Gastrocnemius medialis (tissue), 4 donors: ENCODE measurements around the gene UHRF1. TPM values are rescaled to one million over a fixed set of nuclear protein-coding genes. Genes with fewer than 3 reads are reported as not detected.

Experiments
- ATAC-seq, 2 donors: fragments of 150-250 bp; one replicate each; pipeline ENCODE4 v1.9.1; 2016
- DNase-seq, 2 donors: peaks; one replicate each; pipeline ENCODE4 v3.0.0-alpha.2; 2019
- H3K27ac ChIP-seq, 4 donors: fragments of 200-600 bp; sonication (generic); 1 replicate in 1 of 4; 2 replicates in 3 of 4; pipeline ENCODE4 v1.5.1; 2016 to 2018; ENCODE audit warnings: mild to moderate bottlenecking in 2 of 4, moderate library complexity in 1 of 4
- H3K27me3 ChIP-seq, 3 donors: fragments of 200-600 bp; sonication (generic) in 2 of 3; 1 replicate in 1 of 3; 2 replicates in 2 of 3; pipeline versions ENCODE4 v1.5.1 to v1.6.0; 2016 to 2019; ENCODE audit warnings: mild to moderate bottlenecking in 1 of 3, moderate library complexity in 1 of 3
- H3K36me3 ChIP-seq, 2 donors: fragments of 200-600 bp; sonication (generic) in 1 of 2; one replicate each; pipeline ENCODE4 v1.5.1; 2017 to 2018
- H3K4me1 ChIP-seq, 2 donors: fragments of 200-600 bp; sonication (generic) in 1 of 2; one replicate each; pipeline ENCODE4 v1.5.1; 2016 to 2017; ENCODE audit warnings: mild to moderate bottlenecking in 2 of 2
- H3K4me3 ChIP-seq, 4 donors: fragments of 200-600 bp; sonication (generic) in 3 of 4; 1 replicate in 1 of 4; 2 replicates in 3 of 4; pipeline ENCODE4 v1.5.1; 2016 to 2019; ENCODE audit warnings: mild to moderate bottlenecking in 2 of 4
- H3K9me3 ChIP-seq, 3 donors: fragments of 200-600 bp; sonication (generic) in 2 of 3; 1 replicate in 1 of 3; 2 replicates in 2 of 3; pipeline ENCODE4 v1.5.1; 2016 to 2019
- CTCF ChIP-seq, 5 experiments: fragments of 450-650 bp in 3 of 5; fragments of 200-600 bp in 2 of 5; sonication (generic) in 2 of 5; IDR thresholded peaks in 4 of 5; conservative IDR thresholded peaks in 1 of 5; 1 replicate in 4 of 5; 2 replicates in 1 of 5; pipeline ENCODE4 v1.5.1; 2016 to 2019; ENCODE audit warnings: antibody characterized with exemption in 5 of 5, mild to moderate bottlenecking in 3 of 5, moderate library complexity in 3 of 5
- POLR2A ChIP-seq, 2 donors: fragments of 450-650 bp; IDR thresholded peaks; one replicate each; pipeline ENCODE4 v1.6.1; 2017; ENCODE audit warnings: antibody characterized with exemption in 2 of 2, mild to moderate bottlenecking in 2 of 2, moderate library complexity in 2 of 2
- in situ Hi-C, 4 donors: fragments of 200-750 bp; cut with MboI; loops; one replicate each; pipeline versions ENCODE4 v1.15.0 to v1.8.0; 2017; ENCODE audit warnings: low sequenced_read_pairs in 4 of 4
- intact Hi-C: fragments of 100-400 bp; cut with DNase I; formaldehyde crosslinking; loops from one replicate; pipeline ENCODE4 v1.15.1; 2023; ENCODE audit warnings: low total_unique reads
- total RNA-seq, 4 donors: library from RNA; depleted of rRNA; stranded (reverse); fragments of >200 nt; gene quantifications; one replicate each; pipeline versions ENCODE4 v1.1.0 to v1.2.3, GENCODE V29; 2016

The UHRF1 gene
- total RNA-seq, 4 donors from 2014 or later = 0.12 to 0.72 (median 0.69) TPM; not detected in 1

DNA sequence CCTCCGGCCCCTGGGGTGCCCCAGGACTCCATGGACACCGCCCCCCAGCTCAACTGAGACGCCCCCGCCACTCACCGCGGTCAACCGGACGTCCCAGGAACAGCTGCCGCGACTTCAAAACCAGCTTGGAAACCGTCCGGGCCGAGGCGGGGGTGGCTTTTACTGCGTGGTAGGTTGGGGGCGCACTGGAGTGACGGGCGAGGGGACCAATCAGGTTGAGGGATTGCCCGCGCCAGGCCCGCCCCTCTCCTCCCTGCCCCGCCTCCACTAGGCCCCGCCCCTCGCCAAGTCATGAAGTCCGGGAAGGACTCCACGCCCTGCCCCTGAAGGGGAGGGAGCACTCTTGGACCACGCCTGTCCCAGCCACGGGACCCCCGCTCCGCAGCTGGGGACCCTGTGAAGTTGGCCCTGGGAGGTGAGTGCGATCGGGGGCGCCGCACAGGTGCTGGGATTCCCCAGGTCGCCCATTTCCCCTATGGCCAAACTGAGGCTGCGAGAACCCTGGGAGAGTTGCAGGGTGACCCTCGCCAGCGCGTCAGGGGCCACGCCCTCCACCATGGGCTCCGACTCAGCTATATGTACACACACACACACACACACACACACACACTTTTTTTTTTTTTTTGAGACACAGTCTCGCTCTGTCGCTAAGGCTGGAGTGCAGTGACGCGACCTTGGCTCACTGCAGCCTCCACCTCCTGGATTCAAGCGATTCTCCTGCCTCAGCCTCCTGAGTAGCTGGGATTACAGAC lies 41.6 kb upstream of the UHRF1 start, which contains the start of gene PLIN3:
TSS of gene PLIN3 (minus strand) at position 134 of the 752 bp plus-strand sequence. CDS start 6,273 bp downstream, outside the sequence.
- H3K4me1 ChIP-seq = peaks cover 5 to 14% of the 10 kb centered on the region in 2 donors
- no peaks in the 10 kb centered on the region for H3K36me3 ChIP-seq
- no peaks in the 10 kb centered on the region for H3K9me3 ChIP-seq
- TF ChIP-seq CTCF (IDR thresholded peaks at IDR 0.05 in 4 of 5, conservative IDR thresholded peaks at IDR 0.05 in 1 of 5) (no peak), POLR2A (IDR thresholded peaks at IDR 0.05) (peak; percentile 73 to 76)
- intact Hi-C loops (loop anchor here (1.0 to 5.0 kb wide), 2 partner anchors 43 to 55 kb away; no protein-coding TSS in a partner anchor), in situ Hi-C loops (no loop called here)
- H3K27ac ChIP-seq = peak within 1 kb of the TSS; percentile 87 to 93 (median 91)
- DNase-seq (peak; percentile 95 to 96), ATAC-seq (peak; percentile 87 to 88)
- peak within 1 kb of the TSS; percentile 68 to 87 (median 82) for H3K4me3 ChIP-seq
- no peaks in the 10 kb centered on the region for H3K27me3 ChIP-seq

GRCh38 chr19:4868286-4868834 lies 40.9 kb upstream of the UHRF1 start:
- ATAC-seq = no peak
- TF ChIP-seq CTCF (IDR thresholded peaks at IDR 0.05 in 4 of 5, conservative IDR thresholded peaks at IDR 0.05 in 1 of 5) = no peak
- TF ChIP-seq POLR2A (IDR thresholded peaks at IDR 0.05) = no peak
- in situ Hi-C loops = no loop called here
- peak overlapping the region; percentile 87 to 93 (median 91) for H3K27ac ChIP-seq
- H3K27me3 ChIP-seq = no peaks in the 10 kb centered on the region
- intact Hi-C loops = loop anchor here (1.0 to 5.0 kb wide), 2 partner anchors 42 to 56 kb away; no protein-coding TSS in a partner anchor
- no peaks in the 10 kb centered on the region for H3K36me3 ChIP-seq
- H3K4me3 ChIP-seq = peak overlapping the region in 1 of 4 donors; percentile 87
- H3K4me1 ChIP-seq = peaks cover 5 to 14% of the 10 kb centered on the region in 2 donors
- no peaks in the 10 kb centered on the region for H3K9me3 ChIP-seq
- no peak for DNase-seq

GRCh38 chr19:4870025-4870700 lies 39.1 kb upstream of the UHRF1 start:
- ATAC-seq (peak; percentile 25 to 45), DNase-seq (peak in 1 of 2 donors; percentile 75)
- intact Hi-C loops = no loop called here
- H3K4me1 ChIP-seq = peaks cover 5 to 14% of the 10 kb centered on the region in 2 donors
- in situ Hi-C loops = loop anchor here (5.0 to 10.0 kb wide), 3 partner anchors 42 to 165 kb away; no protein-coding TSS in a partner anchor
- no peak for TF ChIP-seq CTCF (IDR thresholded peaks at IDR 0.05 in 4 of 5, conservative IDR thresholded peaks at IDR 0.05 in 1 of 5)
- no peak for TF ChIP-seq POLR2A (IDR thresholded peaks at IDR 0.05)
- peak overlapping the region; percentile 65 to 93 (median 77) for H3K27ac ChIP-seq
- no peaks in the 10 kb centered on the region for H3K9me3 ChIP-seq
- H3K36me3 ChIP-seq = no peaks in the 10 kb centered on the region
- no peaks in the 10 kb centered on the region for H3K27me3 ChIP-seq
- no peak overlapping the region for H3K4me3 ChIP-seq

DNA sequence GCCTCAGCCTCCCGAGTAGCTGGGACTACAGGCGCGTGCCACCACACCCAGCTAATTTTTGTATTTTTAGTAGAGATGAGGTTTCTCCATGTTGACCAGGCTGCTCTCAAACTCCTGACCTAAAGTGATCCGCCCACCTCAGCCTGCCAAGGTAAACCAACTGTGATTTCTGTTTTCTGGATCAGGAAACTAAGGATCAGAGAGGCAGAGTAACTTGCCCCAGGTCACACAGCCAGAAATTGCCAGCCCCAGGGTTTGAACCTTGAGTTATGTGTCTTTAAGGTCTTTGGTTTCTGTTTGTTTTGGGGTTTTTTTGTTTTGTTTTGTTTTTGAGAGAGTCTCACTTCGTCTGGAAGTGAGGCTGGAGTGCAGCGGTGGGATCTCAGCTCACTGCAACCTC lies 37.6 kb upstream of the UHRF1 start:
- Histone ChIP-seq H3K27me3 (no peaks in the 10 kb centered on the region), H3K9me3 (no peaks in the 10 kb centered on the region), H3K4me3 (no peak overlapping the region), H3K4me1 (peaks cover 0 to 8% of the 10 kb centered on the region in 2 donors), H3K27ac (no peak overlapping the region), H3K36me3 (no peaks in the 10 kb centered on the region)
- no peak for ATAC-seq
- DNase-seq = no peak
- in situ Hi-C loops (loop anchor here (5.0 to 10.0 kb wide), 3 partner anchors 41 to 163 kb away; no protein-coding TSS in a partner anchor), intact Hi-C loops (loop anchor here (1.0 kb wide), 2 partner anchors 40 to 160 kb away; no protein-coding TSS in a partner anchor)
- TF ChIP-seq POLR2A (IDR thresholded peaks at IDR 0.05) (no peak), CTCF (IDR thresholded peaks at IDR 0.05 in 4 of 5, conservative IDR thresholded peaks at IDR 0.05 in 1 of 5) (no peak)
